HG03280 (cell line): Measurements from ENCODE around the gene NPAT.
A peak's percentile ranks its signal among the peaks of the same experiment; 100 is the strongest.
"Not testable (repeated sequence)": the region's sequence is repeated elsewhere in the genome, so short reads cannot be mapped to it uniquely, and the experiment has no call there.

Experiments used
- ATAC-seq: cut with Tn5 transposase; IDR thresholded peaks from one replicate; pipeline ENCODE4 v1.9.1; 2021; ENCODE audit warnings: mild to moderate bottlenecking, moderate library complexity; ENCODE audit not compliant: unreplicated experiment

Gene NPAT

DNA sequence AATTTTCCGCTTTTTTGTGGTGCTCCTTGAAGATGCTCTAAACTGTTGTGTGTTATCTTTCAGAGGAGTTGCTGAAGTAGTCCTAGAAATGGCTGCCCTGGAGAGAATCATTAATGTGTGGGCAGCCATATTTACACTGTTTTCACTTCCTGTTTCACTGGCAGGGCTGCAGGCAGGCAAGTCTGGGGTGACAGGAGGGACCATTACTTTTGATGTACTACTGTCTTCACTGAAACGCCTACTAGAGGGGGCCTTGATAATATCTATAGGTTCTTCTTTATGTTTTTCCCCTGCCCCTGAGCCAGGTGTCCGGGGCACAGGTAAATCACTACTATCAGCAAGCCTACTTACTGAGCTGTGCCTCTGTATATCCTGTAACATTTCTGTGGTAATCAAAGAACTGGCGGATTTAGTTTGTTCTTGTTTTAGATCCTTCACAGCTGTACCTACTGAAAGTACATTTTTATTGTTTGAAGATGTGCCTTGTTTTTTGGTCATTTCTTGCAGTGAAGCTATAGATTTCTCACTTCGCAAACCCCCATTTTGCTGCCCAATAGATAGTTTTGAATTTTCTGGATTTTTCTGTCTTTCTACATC lies 61.4 kb downstream of the NPAT start:
- ATAC-seq, result peak; percentile 97

DNA sequence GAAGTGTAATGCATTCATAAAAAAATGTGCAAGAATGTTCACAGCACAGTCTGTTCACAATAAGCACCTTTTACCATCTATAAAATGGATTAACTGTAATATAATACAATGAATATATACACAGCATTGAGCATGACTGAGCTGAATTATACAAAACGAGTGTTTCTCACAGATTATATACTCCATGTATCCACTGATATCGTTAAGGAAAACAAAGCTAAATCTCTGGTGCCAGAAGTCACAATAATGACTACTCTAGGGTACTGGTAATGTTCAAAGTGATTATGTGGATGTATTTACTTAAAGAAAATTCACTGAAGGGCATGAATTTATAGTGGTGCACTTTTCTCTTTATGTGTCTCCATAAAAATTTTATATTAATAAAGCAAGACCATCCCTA lies 67.8 kb downstream of the NPAT start:
- no peak for ATAC-seq

DNA sequence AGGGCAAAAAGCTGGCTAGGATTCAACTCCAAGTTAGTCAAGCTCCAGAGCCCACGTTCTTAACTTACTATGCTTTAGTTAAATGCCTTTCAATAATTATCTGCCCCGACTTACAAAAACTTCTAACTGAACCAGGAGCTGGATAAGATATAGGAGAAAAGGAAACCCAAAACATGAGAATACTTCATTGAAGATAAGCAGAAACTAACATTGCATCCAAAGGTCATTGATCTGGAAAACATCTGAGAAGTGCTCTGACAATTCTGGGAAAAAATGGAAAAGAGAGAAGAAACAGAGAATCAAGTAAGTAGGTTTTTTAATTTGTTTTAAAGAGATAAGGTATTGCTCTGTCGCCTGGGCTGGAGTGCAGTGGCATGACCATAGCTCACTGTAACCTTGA lies 73.9 kb downstream of the NPAT start:
- no peak for ATAC-seq

DNA sequence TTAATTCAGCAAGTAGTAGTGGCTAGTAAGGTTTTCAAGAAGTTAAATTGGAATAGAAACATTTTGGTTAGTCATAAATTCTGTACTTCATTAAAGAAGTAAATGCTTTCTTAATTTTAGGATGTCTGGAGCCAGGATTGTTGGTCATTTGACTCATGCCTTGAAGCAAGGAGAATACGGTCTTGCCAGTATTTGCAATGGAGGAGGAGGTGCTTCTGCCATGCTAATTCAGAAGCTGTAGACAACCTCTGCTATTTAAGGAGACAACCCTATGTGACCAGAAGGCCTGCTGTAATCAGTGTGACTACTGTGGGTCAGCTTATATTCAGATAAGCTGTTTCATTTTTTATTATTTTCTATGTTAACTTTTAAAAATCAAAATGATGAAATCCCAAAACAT lies 75.3 kb downstream of the NPAT start:
- no peak for ATAC-seq

DNA sequence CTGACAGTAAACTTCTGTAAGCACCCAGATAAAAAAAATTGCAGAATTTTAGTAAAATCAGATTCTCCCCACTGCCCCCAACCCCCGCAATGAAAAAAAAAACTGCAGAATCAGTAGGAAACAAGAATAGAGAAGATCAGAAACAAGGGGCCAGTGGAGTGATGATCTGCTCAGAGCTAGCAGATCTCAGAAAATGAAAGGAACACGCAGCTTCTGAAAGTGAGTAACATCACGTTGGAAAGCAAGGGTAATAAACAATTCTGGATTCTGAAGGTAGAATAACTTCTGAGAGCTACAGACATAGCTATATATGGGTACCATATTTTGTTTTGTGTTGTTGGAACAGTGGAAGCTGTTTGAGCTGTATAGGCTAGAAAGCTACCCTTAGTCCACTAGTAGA lies 77.8 kb downstream of the NPAT start:
- ATAC-seq, result no peak

DNA sequence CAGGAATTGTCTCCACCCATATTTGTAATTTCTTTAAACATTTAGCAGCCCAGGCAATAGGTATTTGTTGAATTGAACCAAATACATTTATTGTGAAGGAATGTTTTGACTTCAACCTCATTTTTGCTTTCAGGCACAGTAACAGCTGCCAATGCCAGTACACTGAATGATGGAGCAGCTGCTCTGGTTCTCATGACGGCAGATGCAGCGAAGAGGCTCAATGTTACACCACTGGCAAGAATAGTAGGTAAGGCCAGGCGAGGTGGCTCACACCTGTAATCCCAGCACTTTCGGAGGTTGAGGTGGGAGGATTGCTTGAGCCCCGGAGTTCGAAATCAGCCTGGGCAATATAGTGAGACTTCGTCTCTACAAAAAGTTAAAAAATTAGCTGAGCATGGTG lies 80.1 kb downstream of the NPAT start:
- ATAC-seq, result no peak

DNA sequence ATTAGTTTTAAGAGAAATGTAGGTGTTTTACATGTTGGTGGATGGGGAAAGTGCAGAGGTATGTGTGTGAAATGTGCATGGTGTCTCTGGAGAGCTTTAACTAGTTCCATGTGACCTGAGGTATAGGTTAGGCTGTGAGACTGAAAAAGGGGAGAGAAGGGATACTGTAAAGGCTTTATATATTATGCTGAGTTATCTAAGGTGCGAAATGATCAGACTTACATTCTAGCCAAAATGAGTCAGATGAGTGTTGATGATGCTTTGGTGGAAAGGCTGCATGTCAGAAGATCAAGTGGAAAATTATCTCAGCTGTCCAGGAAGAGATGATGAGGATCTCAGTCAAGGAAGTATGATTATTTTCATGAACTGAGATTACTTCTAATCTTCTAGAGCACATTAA lies 85.2 kb downstream of the NPAT start:
- no peak for ATAC-seq

DNA sequence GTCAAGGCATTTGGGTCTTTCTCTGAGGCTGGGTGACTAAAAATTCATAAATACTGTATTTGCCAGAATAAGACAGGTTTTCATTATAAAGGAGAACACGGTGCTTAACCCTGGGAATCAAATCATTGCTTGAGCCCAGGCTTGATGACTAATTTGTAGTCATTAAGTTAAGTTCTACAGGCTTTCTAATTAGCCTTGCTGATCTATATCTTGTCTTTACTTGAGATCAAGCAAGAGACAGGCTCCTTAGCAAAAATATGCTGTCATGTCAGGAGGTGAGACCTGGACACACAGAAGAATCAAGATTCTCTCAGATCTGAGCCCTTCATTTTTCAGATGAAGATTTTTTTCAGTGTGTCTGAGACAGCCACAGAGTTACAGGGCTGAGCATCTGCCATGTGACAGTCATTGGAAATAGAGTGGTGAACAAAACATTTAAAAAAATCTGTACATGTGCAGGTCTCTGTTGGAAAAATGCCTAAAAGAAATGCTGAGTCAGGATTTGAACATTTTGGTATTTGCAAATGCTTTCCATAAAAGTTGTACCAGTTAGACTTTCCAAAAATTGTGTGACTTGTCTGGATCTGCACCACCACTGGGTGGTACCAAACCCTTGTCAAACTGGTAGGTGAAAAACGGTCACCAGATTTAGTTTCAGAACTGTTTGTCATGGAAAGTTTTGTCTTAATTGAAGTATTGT lies 86.4 kb downstream of the NPAT start:
- peak; percentile 59 for ATAC-seq

DNA sequence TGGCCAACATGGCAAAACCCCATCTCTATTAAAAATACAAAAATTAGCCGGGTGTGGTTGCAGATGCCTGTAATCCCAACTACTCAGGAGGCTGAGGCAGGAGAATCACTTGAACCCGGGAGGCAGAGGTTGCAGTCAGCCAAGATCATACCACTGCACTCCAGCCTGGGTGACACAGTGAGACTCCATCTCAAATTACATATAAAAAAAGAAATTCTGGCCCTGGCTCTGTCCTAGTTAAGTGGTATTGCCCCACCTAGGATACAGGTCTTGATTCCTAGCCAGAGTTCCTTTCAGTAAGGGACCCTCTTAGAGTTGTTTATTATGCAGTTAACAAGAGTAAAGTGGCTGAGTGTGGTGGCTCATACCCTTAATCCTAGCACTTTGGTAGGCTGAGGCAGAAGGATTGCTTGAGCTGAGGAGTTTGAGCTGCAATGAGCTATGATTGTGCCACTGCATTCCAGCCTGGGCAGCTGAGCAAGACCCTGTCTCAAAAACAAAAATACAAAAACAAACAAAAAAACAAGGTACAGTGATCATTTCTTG lies 89.4 kb downstream of the NPAT start:
- ATAC-seq, result not testable (repeated sequence)

DNA sequence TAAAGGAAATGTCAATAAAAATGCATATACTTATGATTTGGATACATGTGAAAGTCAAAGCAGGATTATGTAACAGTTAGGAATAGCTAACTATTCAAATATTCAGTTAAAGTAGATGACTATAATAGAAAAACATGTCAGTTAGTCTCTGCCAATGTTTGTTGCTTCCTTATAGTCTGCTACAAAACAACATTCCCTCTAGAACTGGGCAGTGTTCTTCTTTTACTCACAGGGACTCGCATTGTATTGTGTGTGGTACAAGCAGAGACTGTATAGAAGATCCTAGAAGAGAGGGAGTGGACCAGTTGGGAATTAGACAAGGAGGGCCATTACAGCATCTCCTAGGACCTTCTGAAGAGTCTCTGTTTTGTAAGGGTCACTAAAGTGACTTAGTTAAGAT lies 90.4 kb downstream of the NPAT start:
- no peak for ATAC-seq

DNA sequence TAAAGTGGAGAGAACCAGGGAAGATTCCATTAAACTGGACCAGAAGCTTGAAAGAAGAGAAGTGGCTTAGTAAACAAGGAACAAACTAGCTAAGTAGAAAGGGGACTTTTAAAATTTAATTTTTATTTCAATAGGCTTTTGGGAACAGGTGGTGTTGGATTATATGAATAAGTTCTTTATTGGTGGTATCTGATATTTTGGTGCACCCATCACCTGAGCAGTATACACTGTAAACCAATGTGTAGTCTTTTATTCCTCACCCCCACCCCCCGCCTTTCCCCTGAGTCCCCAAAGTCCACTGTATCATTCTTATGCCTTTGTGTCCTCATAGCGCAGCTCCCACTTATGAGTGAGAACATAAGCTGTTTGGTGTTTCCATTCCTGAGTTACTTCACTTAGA lies 93.7 kb downstream of the NPAT start:
- ATAC-seq, result no peak

DNA sequence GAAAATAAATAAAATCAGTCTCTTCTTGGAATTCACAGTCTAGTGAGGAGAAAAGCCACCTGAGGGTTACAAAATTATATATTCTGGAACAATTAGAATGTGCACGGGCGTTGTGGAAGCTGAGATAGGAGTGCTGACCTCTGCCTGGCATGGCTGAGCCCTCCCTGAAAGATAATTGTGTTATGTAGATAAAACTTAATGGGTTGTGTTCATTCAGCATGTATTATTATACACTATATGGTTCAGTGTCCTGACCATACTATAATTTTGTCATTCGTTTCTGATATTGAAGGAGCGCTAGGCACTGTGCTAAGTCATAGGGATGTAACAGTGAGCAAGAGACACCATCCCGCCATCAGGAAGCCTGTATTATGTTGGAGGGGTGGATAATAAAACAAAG lies 97.3 kb downstream of the NPAT start:
- ATAC-seq, result no peak

DNA sequence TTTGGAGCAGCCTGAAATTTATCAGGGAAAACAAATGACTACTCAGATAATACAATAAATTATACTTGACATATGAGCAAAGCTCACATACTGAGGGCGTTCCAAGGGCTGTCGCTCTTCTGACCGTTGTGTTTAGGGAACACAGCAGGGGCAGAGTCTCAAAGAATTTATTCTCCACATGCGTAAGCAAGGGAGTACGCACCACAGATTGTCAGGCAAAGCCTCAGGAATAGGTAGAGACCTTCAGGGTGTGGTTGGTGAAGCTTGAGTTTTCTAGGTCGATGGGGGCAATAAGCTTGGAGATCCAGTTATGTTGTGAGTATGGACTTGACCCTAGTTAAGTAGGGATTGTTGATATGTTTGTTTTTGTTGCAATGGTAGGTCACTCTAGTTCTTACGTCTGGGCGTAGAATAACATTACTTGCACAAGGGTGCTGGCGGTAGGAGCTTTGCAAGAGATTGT lies 100.2 kb downstream of the NPAT start:
- no peak for ATAC-seq

DNA sequence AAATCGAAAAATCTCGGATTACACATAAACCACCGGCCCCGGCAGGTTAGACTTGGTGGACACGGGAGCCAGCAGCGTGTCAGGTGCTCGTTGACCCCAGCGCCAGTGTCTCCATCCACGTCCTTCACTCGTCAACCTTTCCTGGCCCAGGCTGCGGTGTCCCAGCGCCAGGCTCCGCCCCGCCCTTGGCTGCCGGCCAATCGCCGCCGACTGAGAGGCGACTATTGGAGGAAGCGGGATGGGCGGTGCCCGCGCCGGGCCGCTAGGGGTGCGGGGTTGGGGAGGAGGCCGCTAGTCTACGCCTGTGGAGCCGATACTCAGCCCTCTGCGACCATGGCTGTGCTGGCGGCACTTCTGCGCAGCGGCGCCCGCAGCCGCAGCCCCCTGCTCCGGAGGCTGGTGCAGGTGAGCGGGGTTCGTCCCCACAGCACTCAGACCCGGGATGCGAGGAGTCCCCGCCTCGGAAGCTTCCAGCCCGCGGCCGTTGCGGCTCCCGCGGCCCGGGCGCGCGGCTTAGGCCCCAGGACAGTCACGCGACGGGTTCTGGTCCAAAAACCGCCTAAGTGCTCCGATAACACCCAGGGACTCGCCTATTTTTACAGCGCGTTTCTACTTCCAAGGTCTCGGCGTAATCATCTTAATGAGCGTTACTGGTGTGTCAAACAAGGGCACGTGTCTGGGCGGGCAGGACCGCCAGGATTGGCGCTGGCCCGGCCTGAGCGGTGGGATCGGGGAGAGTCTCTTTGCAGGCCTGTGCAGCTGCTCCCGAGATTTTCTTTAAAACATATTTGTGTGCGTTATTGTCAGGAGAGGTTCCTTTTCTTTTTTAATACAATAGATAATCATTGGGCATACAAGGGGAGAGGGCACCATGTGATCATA lies 100.9 kb downstream of the NPAT start, which contains the start of gene ACAT1:
TSS of gene ACAT1 (plus strand) at position 294 of the 882 bp plus-strand sequence. CDS start at position 334, 40 bp downstream.
- peak; percentile 98 for ATAC-seq

DNA sequence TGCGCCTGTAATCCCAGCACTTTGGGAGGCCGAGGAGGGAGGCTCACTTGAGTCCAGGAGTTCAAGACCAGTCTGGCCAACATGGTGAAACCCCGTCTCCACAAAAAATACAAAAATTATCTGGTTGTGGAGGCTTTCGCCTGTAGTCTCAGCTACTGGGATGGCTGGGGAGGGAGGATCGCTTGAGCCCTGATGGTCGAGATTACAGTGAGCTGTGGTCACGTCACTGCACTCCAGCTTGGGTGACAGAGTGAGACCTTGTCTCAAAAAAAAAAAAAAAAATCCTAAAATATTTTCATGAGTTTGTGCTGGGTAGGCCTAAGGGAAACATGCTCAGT lies 101.5 kb downstream of the NPAT start:
- ATAC-seq, result not testable (repeated sequence)

DNA sequence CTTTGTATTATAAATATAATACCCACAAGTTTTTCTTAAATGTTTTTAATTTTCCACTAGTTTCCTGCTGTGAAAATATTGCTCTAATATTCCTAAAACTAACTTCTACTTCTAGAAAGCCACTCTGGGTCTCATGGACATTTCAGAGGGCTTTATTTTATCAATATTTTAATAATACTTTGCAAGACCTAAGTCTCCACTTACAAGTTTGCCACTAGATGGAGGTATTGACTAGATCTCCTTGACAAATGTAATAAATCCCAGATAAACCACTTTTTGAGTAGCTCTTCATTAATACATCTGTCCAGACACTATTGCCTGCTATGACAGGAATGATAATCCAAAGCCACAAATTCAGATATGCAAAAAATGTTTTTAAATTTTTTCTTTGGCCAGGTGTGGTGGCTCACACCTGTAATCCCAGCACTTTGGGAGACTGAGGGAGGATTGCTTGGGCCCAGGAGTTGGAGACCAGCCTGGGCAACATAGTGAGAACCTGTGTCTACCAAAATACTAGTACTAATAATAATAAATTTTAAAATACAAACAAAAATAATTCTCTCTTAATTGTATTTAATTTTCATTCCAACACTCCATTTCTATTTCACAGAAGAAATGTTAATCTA lies 104.6 kb downstream of the NPAT start:
- ATAC-seq, result no peak

DNA sequence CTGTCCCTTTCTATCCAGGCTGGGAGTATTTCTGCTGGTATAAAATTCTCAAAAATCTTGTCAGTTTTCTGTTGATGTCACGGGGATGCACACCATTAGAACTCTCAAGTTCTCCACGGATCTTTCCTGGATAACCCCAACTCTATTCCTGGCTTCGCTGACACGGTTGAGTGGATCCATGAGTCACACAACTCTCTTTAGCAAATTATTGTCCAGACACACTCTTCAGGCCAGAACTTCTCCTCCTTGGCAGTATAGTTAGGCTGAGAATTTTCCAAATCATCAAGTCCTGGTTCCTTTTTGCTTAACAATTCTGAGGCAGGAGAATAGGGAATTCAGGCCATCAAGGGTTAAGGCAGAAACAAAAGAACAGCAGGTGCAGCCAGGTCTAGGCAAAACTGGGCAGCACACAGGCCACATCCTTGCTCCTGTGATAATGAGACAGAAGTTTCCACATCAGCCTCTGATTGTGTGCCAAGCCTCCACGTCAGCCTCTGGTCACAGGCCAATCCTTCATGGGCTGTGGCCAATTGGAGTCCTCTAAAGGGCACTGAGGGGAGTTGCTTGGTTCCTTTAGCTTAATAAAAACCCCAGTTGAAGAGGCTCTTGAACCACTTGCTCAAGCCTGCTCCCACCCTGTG lies 106.8 kb downstream of the NPAT start:
- ATAC-seq, result no peak

DNA sequence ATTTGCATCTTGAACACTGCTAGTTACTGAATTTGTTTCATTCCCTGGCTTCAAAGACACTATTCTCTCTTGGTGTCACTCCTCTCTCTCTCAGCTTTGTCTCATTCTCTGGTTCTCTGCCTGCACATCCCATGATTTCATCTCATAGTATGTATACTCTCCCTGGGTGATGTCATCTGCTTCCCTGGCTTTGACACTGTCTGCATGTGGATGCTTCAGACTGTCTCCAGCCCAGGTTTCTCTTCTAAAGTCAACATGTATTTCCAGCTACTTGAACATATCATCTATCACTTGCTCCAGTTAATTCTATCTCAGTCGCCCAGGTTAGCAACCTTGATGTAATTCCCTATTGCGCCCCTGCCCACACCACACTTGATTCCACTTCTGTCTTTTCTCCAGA lies 110.4 kb downstream of the NPAT start:
- no peak for ATAC-seq

DNA sequence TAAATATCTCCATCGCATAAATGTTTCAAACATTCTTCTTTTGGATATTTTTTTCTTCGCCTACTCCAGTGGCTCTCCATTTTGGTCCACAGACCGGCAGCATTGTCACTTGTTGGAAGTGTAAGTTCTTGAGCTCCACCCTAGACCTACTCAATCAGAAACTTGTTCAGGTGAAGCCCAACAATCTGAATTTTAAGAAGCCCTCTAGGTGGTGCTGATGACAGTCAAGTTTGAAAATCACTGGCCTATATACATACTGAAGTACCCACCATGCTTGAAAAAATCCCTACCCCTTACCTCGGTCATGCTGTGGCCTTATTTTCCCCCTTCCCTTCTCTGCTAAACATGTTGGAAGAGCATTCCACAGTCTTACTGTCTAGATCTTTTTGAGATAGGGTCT lies 111.3 kb downstream of the NPAT start:
- no peak for ATAC-seq
